SK-N-SH (cell line): Measurements from ENCODE around the gene PLCG2. TPM values are rescaled to one million over a fixed set of nuclear protein-coding genes. Genes with fewer than 3 reads are reported as not detected.

Source experiments
- CTCF ChIA-PET: fragments of 300-600, 350-600 bp; formaldehyde crosslinking; extraction: SDS; loops from one replicate; lab custom pipeline; 2021; lab: Yijun Ruan, JAX
- POLR2A ChIA-PET: fragments of 350-600 bp; sonication (Branson Sonifier 250); formaldehyde crosslinking; extraction: SDS; loops from one replicate; lab custom pipeline; 2020; ENCODE audit warnings: antibody characterized with exemption, inconsistent platforms; lab: Yijun Ruan, JAX
- DNase-seq: peaks from one replicate; pipeline ENCODE4 v3.0.0; 2012
- H2AFZ ChIP-seq: fragments of 200-600 bp; sonication (generic); 2 replicates; pipeline ENCODE4 v1.8.1; 2016; ENCODE audit warnings: antibody characterized with exemption, mild to moderate bottlenecking, low read depth
- H3F3A ChIP-seq: fragments of 200-600 bp; sonication (generic); replicated peaks from 2 replicates; pipeline ENCODE3; 2016; ENCODE audit warnings: antibody characterized with exemption, mild to moderate bottlenecking; ENCODE audit not compliant: insufficient read depth
- H3K27ac ChIP-seq, 2 experiments: fragments of 200-500 bp in 1 of 2; fragments of 200-600 bp in 1 of 2; sonication (Bioruptor generic) in 1 of 2; sonication (generic), shearing (Covaris generic) in 1 of 2; 2 replicates each; pipeline versions ENCODE4 v1.5.1 to v1.6.1; 2014 to 2016; ENCODE audit warnings: low read depth in 2 of 2, inconsistent platforms in 1 of 2, low read length in 1 of 2, mild to moderate bottlenecking in 1 of 2, mixed read lengths in 1 of 2
- H3K27me3 ChIP-seq: fragments of 200-600 bp; sonication (generic), shearing (Covaris generic); 2 replicates; pipeline ENCODE4 v1.6.1; 2016; ENCODE audit warnings: mixed run types; ENCODE audit not compliant: insufficient read depth
- H3K36me3 ChIP-seq, 2 experiments: fragments of 200-500 bp in 1 of 2; fragments of 200-600 bp in 1 of 2; sonication (Bioruptor generic) in 1 of 2; sonication (generic) in 1 of 2; replicated peaks in 1 of 2; 2 replicates each; pipeline versions ENCODE3 to v1.5.1; 2014 to 2016; ENCODE audit warnings: low read length in 1 of 2, mild to moderate bottlenecking in 1 of 2; ENCODE audit not compliant: insufficient read depth in 2 of 2, control insufficient read depth in 1 of 2
- H3K4me1 ChIP-seq, 2 experiments: fragments of 200-500 bp in 1 of 2; fragments of 200-600 bp in 1 of 2; sonication (Bioruptor generic) in 1 of 2; sonication (generic), shearing (Covaris generic) in 1 of 2; 2 replicates each; pipeline versions ENCODE4 v1.5.1 to v1.6.1; 2014 to 2016; ENCODE audit warnings: low read depth in 1 of 2, low read length in 1 of 2, mixed run types in 1 of 2; ENCODE audit not compliant: insufficient read depth in 2 of 2, control insufficient read depth in 1 of 2
- H3K4me2 ChIP-seq: fragments of 200-600 bp; sonication (generic), shearing (Covaris generic); 2 replicates; pipeline ENCODE4 v1.6.1; 2017; ENCODE audit warnings: mixed run types
- H3K4me3 ChIP-seq, 2 experiments: fragments of 200-500 bp in 1 of 2; fragments of 200-600 bp in 1 of 2; sonication (Bioruptor generic) in 1 of 2; sonication (generic), shearing (Covaris generic) in 1 of 2; 2 replicates each; pipeline versions ENCODE4 v1.5.1 to v1.8.1; 2014 to 2016; ENCODE audit warnings: low read depth in 2 of 2, inconsistent platforms in 1 of 2, low read length in 1 of 2, mild to moderate bottlenecking in 1 of 2, mixed read lengths in 1 of 2, moderate library complexity in 1 of 2
- H3K79me2 ChIP-seq: fragments of 200-600 bp; sonication (generic); 2 replicates; pipeline ENCODE4 v1.8.1; 2017; ENCODE audit warnings: mild to moderate bottlenecking; ENCODE audit not compliant: insufficient read depth
- H3K9ac ChIP-seq: fragments of 200-600 bp; sonication (generic); 2 replicates; pipeline ENCODE4 v1.6.1; 2017; ENCODE audit warnings: mixed run types
- H3K9me2 ChIP-seq: fragments of 200-600 bp; sonication (generic); 2 replicates; pipeline ENCODE4 v1.6.1; 2017; ENCODE audit warnings: mixed run types
- H3K9me3 ChIP-seq: fragments of 200-600 bp; sonication (generic); 2 replicates; pipeline ENCODE4 v1.6.1; 2017; ENCODE audit warnings: mixed run types, mild to moderate bottlenecking, moderate library complexity
- H4K20me1 ChIP-seq: fragments of 200-600 bp; sonication (generic); 2 replicates; pipeline ENCODE4 v1.6.1; 2017; ENCODE audit warnings: mild to moderate bottlenecking, mixed run types; ENCODE audit not compliant: insufficient read depth
- CTCF ChIP-seq: fragments of 200-600 bp; sonication (generic); IDR thresholded peaks from 2 replicates; pipeline ENCODE4 v1.6.1; 2017; ENCODE audit warnings: antibody characterized with exemption, mild to moderate bottlenecking, moderate library complexity
- ELF1 ChIP-seq: IDR thresholded peaks from 2 replicates; pipeline ENCODE4 v1.4.0; 2012
- EZH2phosphoT487 ChIP-seq: fragments of 200-600 bp; sonication (generic); IDR thresholded peaks from 2 replicates; pipeline ENCODE4 v1.6.1; 2017; ENCODE audit warnings: low read depth, mixed run types, mild to moderate bottlenecking, antibody characterized with exemption, moderate library complexity, borderline replicate concordance
- FOXJ3 ChIP-seq: sonication (generic); formaldehyde crosslinking; IDR thresholded peaks from 2 replicates; pipeline ENCODE4 v1.5.1; 2020; ENCODE audit warnings: mild to moderate bottlenecking, missing genetic modification reagents
- GABPA ChIP-seq: IDR thresholded peaks from 2 replicates; pipeline ENCODE4 v1.4.0; 2012; ENCODE audit warnings: low read depth, mild to moderate bottlenecking
- GATA2 ChIP-seq: sonication (generic); formaldehyde crosslinking; IDR thresholded peaks from 2 replicates; pipeline ENCODE4 v1.5.0; 2020; ENCODE audit warnings: mild to moderate bottlenecking, missing genetic modification reagents
- JUND ChIP-seq: IDR thresholded peaks from 2 replicates; pipeline ENCODE4 v1.4.0; 2012
- MAX ChIP-seq: IDR thresholded peaks from 2 replicates; pipeline ENCODE4 v1.4.0; 2012; ENCODE audit warnings: low read depth
- NFIC ChIP-seq: IDR thresholded peaks from 2 replicates; pipeline ENCODE4 v1.4.0; 2012; ENCODE audit warnings: borderline replicate concordance
- POLR2AphosphoS5 ChIP-seq: IDR thresholded peaks from 2 replicates; pipeline ENCODE4 v1.6.1; 2012; ENCODE audit warnings: low read depth, low read length
- RAD21 ChIP-seq: IDR thresholded peaks from 2 replicates; pipeline ENCODE4 v1.6.1; 2012; ENCODE audit warnings: mild to moderate bottlenecking, low read length
- RCOR1 ChIP-seq: fragments of 150-350 bp; IDR thresholded peaks from 2 replicates; pipeline ENCODE4 v1.6.1; 2017; ENCODE audit warnings: antibody characterized with exemption, low read length
- REST ChIP-seq: IDR thresholded peaks from 2 replicates; pipeline ENCODE4 v1.6.1; 2012; ENCODE audit warnings: mild to moderate bottlenecking, low read depth, low read length, moderate library complexity
- RFX5 ChIP-seq: IDR thresholded peaks from 2 replicates; pipeline ENCODE4 v1.6.1; 2012; ENCODE audit warnings: mild to moderate bottlenecking, improper control_type of control experiment, low read length
- RXRA ChIP-seq: IDR thresholded peaks from 2 replicates; pipeline ENCODE4 v1.4.0; 2012; ENCODE audit warnings: low read depth, mild to moderate bottlenecking, borderline replicate concordance
- SIN3A ChIP-seq: IDR thresholded peaks from 2 replicates; pipeline ENCODE4 v1.6.1; 2012; ENCODE audit warnings: low read depth, mild to moderate bottlenecking, low read length, moderate library complexity, borderline replicate concordance
- SMC3 ChIP-seq: IDR thresholded peaks from 2 replicates; pipeline ENCODE4 v1.6.1; 2012; ENCODE audit warnings: low read depth, low read length, improper control_type of control experiment
- TCF12 ChIP-seq: IDR thresholded peaks from 2 replicates; pipeline ENCODE4 v1.4.0; 2012
- USF2 ChIP-seq: fragments of 150-350 bp; IDR thresholded peaks from 2 replicates; pipeline ENCODE4 v1.6.1; 2017; ENCODE audit warnings: antibody characterized with exemption, low read length, low read depth, borderline replicate concordance
- ZBTB33 ChIP-seq: IDR thresholded peaks from 2 replicates; pipeline ENCODE4 v1.4.0; 2012; ENCODE audit warnings: low read depth, borderline replicate concordance
- WGBS: methylation state at CpG from one replicate; pipeline ENCODE4 v1.1.6; 2017; ENCODE audit warnings: low lambda C conversion rate; 5-methylcytosine and 5-hydroxymethylcytosine counted together
- polyA plus RNA-seq, 3 experiments: library from polyadenylated mRNA; depleted of rRNA; stranded (reverse); fragments of >200 nt; gene quantifications; 2 replicates each; pipeline ENCODE4 v1.2.3, GENCODE V29; 2012

The PLCG2 gene
- polyA plus RNA-seq, 1 of the 3 experiments (the other 2 are of a cell fraction), result 0.23 TPM

GRCh38 chr16:81796035-81796434 lies 16.9 kb downstream of the PLCG2 start:
- no peak overlapping the region for H2AFZ ChIP-seq
- WGBS, result no CpG with 5 or more reads among the region's 2 CpGs
- H3K79me2 ChIP-seq, result no peaks in the 10 kb centered on the region
- H3K4me1 ChIP-seq, result no peaks in the 10 kb centered on the region
- POLR2A ChIA-PET, result no interaction called here
- H3K9me2 ChIP-seq, result no peaks in the 10 kb centered on the region
- no peaks in the 10 kb centered on the region for H3F3A ChIP-seq
- no peak overlapping the region for H3K27ac ChIP-seq
- no peak overlapping the region for H3K9ac ChIP-seq
- H4K20me1 ChIP-seq, result no peaks in the 10 kb centered on the region
- TF ChIP-seq RXRA (no peak), TCF12 (no peak), RAD21 (no peak), FOXJ3 (CRISPR knock-in tag) (no peak), POLR2AphosphoS5 (no peak)
- TF ChIP-seq, all 33 proteins: peak for 0
- no peak overlapping the region for H3K4me2 ChIP-seq
- no peaks in the 10 kb centered on the region for H3K36me3 ChIP-seq
- DNase-seq, result no peak
- CTCF ChIA-PET, result no interaction called here
- no peaks in the 10 kb centered on the region for H3K9me3 ChIP-seq
- no peak overlapping the region for H3K4me3 ChIP-seq
- H3K27me3 ChIP-seq, result no peaks in the 10 kb centered on the region; the same call in 1 of the 2 replicates

GRCh38 chr16:81796583-81797346 lies 17.7 kb downstream of the PLCG2 start:
- Histone ChIP-seq H3K4me3 (no peak overlapping the region), H3K9ac (no peak overlapping the region), H3K36me3 (no peaks in the 10 kb centered on the region), H3K4me2 (no peak overlapping the region), H3K27me3 (no peaks in the 10 kb centered on the region; the same call in 1 of the 2 replicates), H3K9me3 (no peaks in the 10 kb centered on the region), H3K79me2 (no peaks in the 10 kb centered on the region), H3F3A (no peaks in the 10 kb centered on the region), H2AFZ (no peak overlapping the region), H3K27ac (no peak overlapping the region), H4K20me1 (no peaks in the 10 kb centered on the region), H3K9me2 (no peaks in the 10 kb centered on the region), H3K4me1 (no peaks in the 10 kb centered on the region)
- no peak for DNase-seq
- WGBS, result 49% methylated on average over 10 of the region's 10 CpGs
- ChIA-PET CTCF (no interaction called here), POLR2A (no interaction called here)
- TF ChIP-seq ELF1 (no peak), POLR2AphosphoS5 (no peak), RCOR1 (no peak), CTCF (no peak), GATA2 (CRISPR knock-in tag) (no peak), JUND (no peak), NFIC (no peak), SIN3A (no peak), RFX5 (no peak), ZBTB33 (no peak), GABPA (no peak), USF2 (no peak), MAX (no peak), REST (no peak), EZH2phosphoT487 (no peak), RAD21 (no peak), SMC3 (no peak)
